ENCODE measurements around the gene HACD2. TPM values are rescaled to one million over a fixed set of nuclear protein-coding genes. Genes with fewer than 3 reads are reported as not detected.

The HACD2 gene
- polyA plus RNA-seq, 1 of the 3 experiments (the other 2 are of a cell fraction): 13.8 TPM

DNA sequence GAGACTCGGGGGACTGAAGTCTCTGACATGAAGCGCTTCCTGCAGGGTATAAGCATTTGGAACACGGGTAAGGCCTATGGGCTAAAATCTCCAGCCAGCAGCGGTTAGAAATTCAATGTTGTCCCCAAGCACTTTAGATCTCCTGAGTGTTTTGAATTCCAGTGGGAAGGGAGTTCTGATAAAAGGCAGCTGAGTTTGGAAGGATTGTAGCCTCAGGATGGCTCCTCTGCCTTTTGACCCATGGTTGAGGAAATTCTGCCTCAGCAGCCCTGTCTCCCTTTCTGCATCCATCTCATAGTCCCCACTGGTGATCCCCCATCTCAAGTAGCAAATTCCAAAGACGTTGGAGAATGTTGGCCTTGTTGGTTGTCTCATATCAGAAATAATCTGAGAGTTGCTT, 24.2 kb upstream of the HACD2 start:
- H3K4me2 ChIP-seq: no peak overlapping the region
- no peak for TF ChIP-seq FOXJ3 (CRISPR knock-in tag; IDR thresholded peaks at IDR 0.05)
- no peak for TF ChIP-seq TAF1 (IDR thresholded peaks at IDR 0.05; ENCODE audit: borderline replicate concordance, low read depth, low read length)
- TF ChIP-seq YY1 (IDR thresholded peaks at IDR 0.05; ENCODE audit: low read depth): no peak
- TF ChIP-seq EP300 (IDR thresholded peaks at IDR 0.05; ENCODE audit: borderline replicate concordance in 1 of 2, low read depth in 1 of 2, low read length in 1 of 2): no peak
- TF ChIP-seq, protein P1, sequence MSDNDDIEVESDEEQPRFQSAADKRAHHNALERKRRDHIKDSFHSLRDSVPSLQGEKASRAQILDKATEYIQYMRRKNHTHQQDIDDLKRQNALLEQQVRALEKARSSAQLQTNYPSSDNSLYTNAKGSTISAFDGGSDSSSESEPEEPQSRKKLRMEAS (IDR thresholded peaks at IDR 0.05; ENCODE audit: low read depth): no peak
- no peak for TF ChIP-seq MEF2A (IDR thresholded peaks at IDR 0.05; ENCODE audit: borderline replicate concordance, low read depth)
- TF ChIP-seq GATA2 (CRISPR knock-in tag; IDR thresholded peaks at IDR 0.05): no peak
- TF ChIP-seq SMC3 (IDR thresholded peaks at IDR 0.05; ENCODE audit: low read depth, low read length): no peak
- H3K9ac ChIP-seq: no peak overlapping the region
- no peaks in the 10 kb centered on the region; the same call in 1 of the 2 replicates for H4K20me1 ChIP-seq (ENCODE audit: insufficient read depth)
- no peaks in the 10 kb centered on the region for H3K27me3 ChIP-seq (ENCODE audit: insufficient read depth)
- peaks cover 46 to 47% of the 10 kb centered on the region in 2 experiments for H3K36me3 ChIP-seq (replicated peaks in 1 of 2; ENCODE audit: control insufficient read depth in 1 of 2, insufficient read depth in 2 of 2, low read length in 1 of 2)
- POLR2A ChIA-PET: no interaction called here
- peaks cover 5% of the 10 kb centered on the region; the same call in 1 of the 2 replicates for H3K79me2 ChIP-seq (ENCODE audit: insufficient read depth)
- no peak overlapping the region for H3K4me3 ChIP-seq (ENCODE audit: low read depth in 2 of 2, low read length in 1 of 2)
- peaks cover 0 to 17% of the 10 kb centered on the region in 2 experiments; a peak in 3 of 4 replicates for H3K4me1 ChIP-seq (ENCODE audit: control insufficient read depth in 1 of 2, insufficient read depth in 2 of 2, low read depth in 1 of 2, low read length in 1 of 2)
- no peaks in the 10 kb centered on the region for H3K9me3 ChIP-seq
- no peak for DNase-seq
- no peaks in the 10 kb centered on the region for H3K9me2 ChIP-seq
- H3K27ac ChIP-seq (ENCODE audit: low read depth in 2 of 2, low read length in 1 of 2): no peak overlapping the region
- WGBS (ENCODE audit: low lambda C conversion rate): 100% methylated on average over 5 of the region's 5 CpGs
- H2AFZ ChIP-seq (ENCODE audit: low read depth): no peak overlapping the region
- CTCF ChIA-PET: interaction anchor here (0.9 kb wide), 1 partner anchor 44 kb away, joined by 3 read pairs; no protein-coding TSS in a partner anchor
- H3F3A ChIP-seq (replicated peaks; ENCODE audit: insufficient read depth): peaks cover 44% of the 10 kb centered on the region

DNA sequence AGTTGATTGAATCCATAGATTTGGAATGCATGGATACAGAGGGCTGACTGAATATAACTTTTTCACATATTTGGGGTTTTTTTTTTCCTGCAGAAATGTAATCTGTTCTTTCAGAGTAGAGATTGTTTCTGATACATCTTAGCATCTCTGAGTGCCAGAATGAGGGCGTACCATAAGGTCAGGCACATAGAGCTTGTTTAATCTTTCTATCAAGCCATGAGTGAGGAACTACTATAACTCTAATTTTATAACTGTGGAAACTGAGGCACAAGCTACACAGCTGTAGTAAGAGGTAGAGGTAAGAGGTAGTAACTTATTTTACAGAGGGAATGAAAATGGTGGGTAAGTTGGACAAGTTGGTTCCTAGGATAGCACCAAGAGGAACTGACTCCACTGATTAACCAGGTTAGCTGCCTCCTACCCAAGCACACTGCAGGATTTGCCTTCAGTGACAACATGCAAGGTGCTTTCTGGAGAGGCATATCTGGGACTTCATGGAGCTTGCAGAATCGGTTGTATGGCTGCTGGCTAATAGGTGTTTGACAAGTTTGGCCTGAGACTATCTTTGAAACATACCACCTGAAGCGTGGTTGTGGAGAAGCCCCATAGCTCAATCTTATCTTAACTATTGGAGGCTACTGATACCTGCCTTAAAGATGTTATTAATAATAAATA, 23.5 kb upstream of the HACD2 start:
- H3F3A ChIP-seq (replicated peaks; ENCODE audit: insufficient read depth): peaks cover 42% of the 10 kb centered on the region
- H3K79me2 ChIP-seq (ENCODE audit: insufficient read depth): peaks cover 5% of the 10 kb centered on the region; the same call in 1 of the 2 replicates
- H3K4me2 ChIP-seq: no peak overlapping the region
- H3K27ac ChIP-seq (ENCODE audit: low read depth in 2 of 2, low read length in 1 of 2): no peak overlapping the region
- no peaks in the 10 kb centered on the region for H3K9me2 ChIP-seq
- no peak overlapping the region for H2AFZ ChIP-seq (ENCODE audit: low read depth)
- no peak for DNase-seq
- no peaks in the 10 kb centered on the region for H3K27me3 ChIP-seq (ENCODE audit: insufficient read depth)
- no peak for TF ChIP-seq NFIC (IDR thresholded peaks at IDR 0.05; ENCODE audit: borderline replicate concordance)
- POLR2A ChIA-PET: no interaction called here
- peaks cover 0 to 17% of the 10 kb centered on the region in 2 experiments; a peak in 3 of 4 replicates for H3K4me1 ChIP-seq (ENCODE audit: control insufficient read depth in 1 of 2, insufficient read depth in 2 of 2, low read depth in 1 of 2, low read length in 1 of 2)
- WGBS (ENCODE audit: low lambda C conversion rate): 89% methylated on average over 3 of the region's 3 CpGs
- no peak overlapping the region for H3K9ac ChIP-seq
- H3K36me3 ChIP-seq (replicated peaks in 1 of 2; ENCODE audit: control insufficient read depth in 1 of 2, insufficient read depth in 2 of 2, low read length in 1 of 2): peaks cover 40 to 41% of the 10 kb centered on the region in 2 experiments
- no peaks in the 10 kb centered on the region; the same call in 1 of the 2 replicates for H4K20me1 ChIP-seq (ENCODE audit: insufficient read depth)
- H3K4me3 ChIP-seq (ENCODE audit: low read depth in 2 of 2, low read length in 1 of 2): no peak overlapping the region
- CTCF ChIA-PET: interaction anchor here (0.9 kb wide), 1 partner anchor 44 kb away, joined by 3 read pairs; no protein-coding TSS in a partner anchor
- no peaks in the 10 kb centered on the region for H3K9me3 ChIP-seq

DNA sequence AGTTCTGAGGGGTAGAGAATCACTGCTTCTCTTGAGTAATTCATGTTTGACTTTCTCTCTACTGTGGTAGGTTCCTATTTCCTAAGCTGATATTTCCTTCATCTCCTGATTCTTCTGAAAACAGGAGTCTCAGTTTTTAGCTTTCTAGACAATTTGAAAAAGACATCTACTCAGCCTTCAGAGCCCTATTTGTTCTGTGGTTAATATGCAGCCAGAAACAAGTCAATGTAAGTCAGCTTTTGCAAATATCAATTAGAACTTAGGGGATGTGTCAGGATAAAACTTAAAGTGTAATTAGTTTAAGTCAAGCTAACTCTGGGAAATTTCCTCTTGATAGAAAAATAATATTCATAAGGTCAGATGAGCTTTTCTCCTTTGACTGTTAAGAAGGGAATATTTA, 21.7 kb upstream of the HACD2 start:
- DNase-seq: no peak
- no peak overlapping the region for H3K4me2 ChIP-seq
- H3F3A ChIP-seq (replicated peaks; ENCODE audit: insufficient read depth): peaks cover 44% of the 10 kb centered on the region
- H3K27me3 ChIP-seq (ENCODE audit: insufficient read depth): no peaks in the 10 kb centered on the region
- H4K20me1 ChIP-seq (ENCODE audit: insufficient read depth): no peaks in the 10 kb centered on the region; the same call in 1 of the 2 replicates
- CTCF ChIA-PET: interaction anchor here (1.3 kb wide), 1 partner anchor 46 kb away, joined by 3 read pairs; no protein-coding TSS in a partner anchor
- peaks cover 23 to 25% of the 10 kb centered on the region in 2 experiments for H3K36me3 ChIP-seq (replicated peaks in 1 of 2; ENCODE audit: control insufficient read depth in 1 of 2, insufficient read depth in 2 of 2, low read length in 1 of 2)
- peak overlapping the region; percentile 39 to 71; a peak in 3 of 4 replicates for H3K27ac ChIP-seq (ENCODE audit: low read depth in 2 of 2, low read length in 1 of 2)
- H3K9ac ChIP-seq: no peak overlapping the region
- peaks cover 5% of the 10 kb centered on the region; the same call in 1 of the 2 replicates for H3K79me2 ChIP-seq (ENCODE audit: insufficient read depth)
- POLR2A ChIA-PET: no interaction called here
- H2AFZ ChIP-seq (ENCODE audit: low read depth): no peak overlapping the region
- no peaks in the 10 kb centered on the region for H3K9me2 ChIP-seq
- no peak overlapping the region for H3K4me3 ChIP-seq (ENCODE audit: low read depth in 2 of 2, low read length in 1 of 2)
- no peaks in the 10 kb centered on the region for H3K9me3 ChIP-seq
- peaks cover 0 to 33% of the 10 kb centered on the region in 2 experiments; a peak in 3 of 4 replicates for H3K4me1 ChIP-seq (ENCODE audit: control insufficient read depth in 1 of 2, insufficient read depth in 2 of 2, low read depth in 1 of 2, low read length in 1 of 2)
- no peak for TF ChIP-seq RCOR1 (IDR thresholded peaks at IDR 0.05; ENCODE audit: low read length)
- TF ChIP-seq TAF1 (IDR thresholded peaks at IDR 0.05; ENCODE audit: borderline replicate concordance, low read depth, low read length): no peak
- TF ChIP-seq, protein P1 (IDR thresholded peaks at IDR 0.05; ENCODE audit: low read depth): no peak
- TF ChIP-seq, protein P2, sequence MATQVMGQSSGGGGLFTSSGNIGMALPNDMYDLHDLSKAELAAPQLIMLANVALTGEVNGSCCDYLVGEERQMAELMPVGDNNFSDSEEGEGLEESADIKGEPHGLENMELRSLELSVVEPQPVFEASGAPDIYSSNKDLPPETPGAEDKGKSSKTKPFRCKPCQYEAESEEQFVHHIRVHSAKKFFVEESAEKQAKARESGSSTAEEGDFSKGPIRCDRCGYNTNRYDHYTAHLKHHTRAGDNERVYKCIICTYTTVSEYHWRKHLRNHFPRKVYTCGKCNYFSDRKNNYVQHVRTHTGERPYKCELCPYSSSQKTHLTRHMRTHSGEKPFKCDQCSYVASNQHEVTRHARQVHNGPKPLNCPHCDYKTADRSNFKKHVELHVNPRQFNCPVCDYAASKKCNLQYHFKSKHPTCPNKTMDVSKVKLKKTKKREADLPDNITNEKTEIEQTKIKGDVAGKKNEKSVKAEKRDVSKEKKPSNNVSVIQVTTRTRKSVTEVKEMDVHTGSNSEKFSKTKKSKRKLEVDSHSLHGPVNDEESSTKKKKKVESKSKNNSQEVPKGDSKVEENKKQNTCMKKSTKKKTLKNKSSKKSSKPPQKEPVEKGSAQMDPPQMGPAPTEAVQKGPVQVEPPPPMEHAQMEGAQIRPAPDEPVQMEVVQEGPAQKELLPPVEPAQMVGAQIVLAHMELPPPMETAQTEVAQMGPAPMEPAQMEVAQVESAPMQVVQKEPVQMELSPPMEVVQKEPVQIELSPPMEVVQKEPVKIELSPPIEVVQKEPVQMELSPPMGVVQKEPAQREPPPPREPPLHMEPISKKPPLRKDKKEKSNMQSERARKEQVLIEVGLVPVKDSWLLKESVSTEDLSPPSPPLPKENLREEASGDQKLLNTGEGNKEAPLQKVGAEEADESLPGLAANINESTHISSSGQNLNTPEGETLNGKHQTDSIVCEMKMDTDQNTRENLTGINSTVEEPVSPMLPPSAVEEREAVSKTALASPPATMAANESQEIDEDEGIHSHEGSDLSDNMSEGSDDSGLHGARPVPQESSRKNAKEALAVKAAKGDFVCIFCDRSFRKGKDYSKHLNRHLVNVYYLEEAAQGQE (IDR thresholded peaks at IDR 0.05; ENCODE audit: low read depth, low read length): no peak
- no peak for TF ChIP-seq SIN3A (IDR thresholded peaks at IDR 0.05; ENCODE audit: borderline replicate concordance, low read depth, low read length)
- TF ChIP-seq, protein P3, sequence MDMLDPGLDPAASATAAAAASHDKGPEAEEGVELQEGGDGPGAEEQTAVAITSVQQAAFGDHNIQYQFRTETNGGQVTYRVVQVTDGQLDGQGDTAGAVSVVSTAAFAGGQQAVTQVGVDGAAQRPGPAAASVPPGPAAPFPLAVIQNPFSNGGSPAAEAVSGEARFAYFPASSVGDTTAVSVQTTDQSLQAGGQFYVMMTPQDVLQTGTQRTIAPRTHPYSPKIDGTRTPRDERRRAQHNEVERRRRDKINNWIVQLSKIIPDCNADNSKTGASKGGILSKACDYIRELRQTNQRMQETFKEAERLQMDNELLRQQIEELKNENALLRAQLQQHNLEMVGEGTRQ (IDR thresholded peaks at IDR 0.05; ENCODE audit: borderline replicate concordance, low read depth, low read length): no peak
- no peak for TF ChIP-seq CHD2 (IDR thresholded peaks at IDR 0.05; ENCODE audit: low read length, partially characterized antibody)
- TF ChIP-seq GABPA (IDR thresholded peaks at IDR 0.05; ENCODE audit: low read depth): no peak
- no peak for TF ChIP-seq RFX5 (IDR thresholded peaks at IDR 0.05; ENCODE audit: low read length)

Data from SK-N-SH (cell line).